K562 (cell line): Measurements from ENCODE around the gene LAMA5. TPM values are rescaled to one million over a fixed set of nuclear protein-coding genes. Genes with fewer than 3 reads are reported as not detected.
A peak's percentile ranks its signal among the peaks of the same experiment; 100 is the strongest.

ENCODE experiments used
- ARID2 ChIP-seq: fragments of 450-650 bp; IDR thresholded peaks from 2 replicates; pipeline ENCODE4 v1.6.1; 2017; ENCODE audit warnings: antibody characterized with exemption, mild to moderate bottlenecking
- CBFB ChIP-seq: sonication (generic); formaldehyde crosslinking; IDR thresholded peaks from 2 replicates; pipeline ENCODE4 v1.4.0; 2020; ENCODE audit warnings: mild to moderate bottlenecking, missing genetic modification reagents
- CXXC5 ChIP-seq: fragments of 250-450 bp; sonication (Bioruptor Pico); IDR thresholded peaks from 2 replicates; pipeline ENCODE4 v1.8.0; 2022; ENCODE audit warnings: inconsistent platforms, mild to moderate bottlenecking, moderate library complexity
- KLF10 ChIP-seq: fragments of 250-450 bp; sonication (Bioruptor Pico); IDR thresholded peaks from 2 replicates; pipeline ENCODE4 v1.6.1; 2021; ENCODE audit warnings: matching md5 sums
- POLR2AphosphoS2 ChIP-seq: IDR thresholded peaks from 2 replicates; pipeline ENCODE4 v1.6.1; 2012; ENCODE audit warnings: low read length, improper control_type of control experiment
- PRPF4 ChIP-seq: fragments of 200-400 bp; formaldehyde crosslinking; IDR thresholded peaks from one replicate; pipeline ENCODE4 v1.6.1; 2017; ENCODE audit warnings: low read length, low read depth, mild to moderate bottlenecking; ENCODE audit not compliant: insufficient read depth, poor library complexity, severe bottlenecking
- SMAD2 ChIP-seq: fragments of 150-350 bp; IDR thresholded peaks from 2 replicates; pipeline ENCODE4 v1.6.1; 2014; ENCODE audit warnings: low read depth, mild to moderate bottlenecking, low read length
- TRIM25 ChIP-seq: fragments of 450-650 bp; IDR thresholded peaks from 2 replicates; pipeline ENCODE4 v1.7.0; 2016; ENCODE audit warnings: borderline replicate concordance
- ZBTB11 ChIP-seq, 3 experiments: fragments of 200-800 bp in 1 of 3; fragments of 250-450 bp in 1 of 3; fragments of 450-650 bp in 1 of 3; sonication (Bioruptor Pico) in 1 of 3; sonication (Bioruptor generic) in 1 of 3; formaldehyde crosslinking in 1 of 3; IDR thresholded peaks; 2 replicates each; pipeline versions ENCODE4 v1.6.1 to v1.8.0; 2016 to 2022; ENCODE audit warnings: mild to moderate bottlenecking in 2 of 3, missing genetic modification characterization in 2 of 3, missing compliant biosample characterization in 1 of 3, moderate library complexity in 1 of 3
- ZNF444 ChIP-seq: fragments of 250-450 bp; sonication (Bioruptor Pico); IDR thresholded peaks from 2 replicates; pipeline ENCODE4 v1.4.0; 2020; ENCODE audit warnings: mild to moderate bottlenecking, moderate library complexity
- ZNF511 ChIP-seq: sonication (generic); formaldehyde crosslinking; IDR thresholded peaks from 2 replicates; pipeline ENCODE4 v1.8.0; 2022; ENCODE audit warnings: mild to moderate bottlenecking, missing genetic modification reagents
- ZNF518B ChIP-seq: fragments of 250-450 bp; sonication (Bioruptor Pico); IDR thresholded peaks from 2 replicates; pipeline ENCODE4 v1.5.0; 2021; ENCODE audit warnings: mild to moderate bottlenecking, moderate library complexity
- ZNF699 ChIP-seq: fragments of 250-450 bp; sonication (Bioruptor Pico); IDR thresholded peaks from 2 replicates; pipeline ENCODE4 v1.8.0; 2021; ENCODE audit warnings: mild to moderate bottlenecking, moderate library complexity; ENCODE audit not compliant: insufficient replicate concordance
- polyA plus RNA-seq, 8 experiments: library from polyadenylated mRNA; depleted of rRNA in 4 of 8; stranded (reverse) in 5 of 8; unstranded in 3 of 8; fragments of >200 nt; fragmentation: Nextera tagmentation in 2 of 8; fragmentation: Illumina TruSeq in 1 of 8; extraction: Ambion mirVana in 2 of 8; extraction: Trizol in 1 of 8; gene quantifications; 2 replicates each; pipeline versions ENCODE4 v1.2.1 to v1.2.3, GENCODE V29; 2011 to 2014; ENCODE audit warnings: inconsistent platforms in 1 of 8, missing spikeins in 1 of 8
- total RNA-seq, 7 experiments: library from RNA; depleted of rRNA in 6 of 7; stranded (reverse); fragments of >200 nt in 6 of 7; fragmentation: Illumina TruSeq in 2 of 7; extraction: Trizol in 2 of 7; gene quantifications; 2 replicates each; pipeline versions ENCODE4 v1.2.1 to v1.2.3, GENCODE V29; 2011 to 2021; ENCODE audit warnings: low replicate concordance in 1 of 7
- TF ChIP-seq, protein P1 (sequence below): fragments of 250-450 bp; sonication (Bioruptor Pico); IDR thresholded peaks from 2 replicates; pipeline ENCODE4 v1.5.0; 2022; ENCODE audit warnings: mild to moderate bottlenecking

Gene LAMA5
- total and polyA plus RNA-seq, 9 of the 15 experiments (the other 6 are each of a cell fraction or from before 2014, with no cell fraction given): 0.31 to 101 (median 7.8) TPM

DNA sequence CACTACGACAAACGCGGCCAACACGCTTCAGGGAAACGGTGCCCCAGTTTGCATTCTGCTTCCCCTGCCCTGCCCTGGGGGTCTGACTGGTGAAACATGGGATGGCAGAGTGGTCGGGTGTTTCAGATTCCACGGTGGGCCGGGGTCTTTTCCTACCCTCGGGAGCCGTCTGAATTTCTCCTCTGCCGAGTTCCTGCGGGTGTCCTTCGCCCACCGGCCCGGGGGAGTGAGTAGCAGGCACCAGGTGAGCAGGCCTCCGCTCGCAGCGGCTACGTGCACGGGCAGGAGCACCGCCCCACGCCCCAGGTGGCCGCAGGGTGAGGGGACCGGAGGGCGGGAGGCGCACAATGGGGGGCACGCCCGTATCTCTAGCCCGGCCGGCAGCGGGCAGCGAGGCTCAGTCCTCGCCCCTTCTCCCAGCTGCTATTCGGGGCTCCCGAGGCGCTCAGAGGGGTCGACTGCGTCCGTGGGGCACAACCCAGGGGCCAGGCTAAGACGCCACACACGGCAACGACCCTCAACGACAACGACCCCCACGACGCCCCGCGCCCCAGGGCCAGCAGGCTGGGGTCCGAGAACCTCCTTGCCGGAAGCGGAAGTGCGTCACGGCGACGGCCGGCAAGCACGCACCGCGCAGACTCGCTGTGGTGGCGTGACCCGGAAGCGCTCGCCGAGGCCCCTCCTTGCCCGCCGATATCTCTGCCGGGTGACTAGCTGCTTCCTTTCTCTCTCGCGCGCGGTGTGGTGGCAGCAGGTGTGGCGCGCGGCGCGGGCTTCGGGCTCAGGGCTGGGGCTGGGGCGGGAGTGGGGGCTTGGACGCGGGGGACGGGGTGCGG is 19.5 kb upstream of the LAMA5 start, which contains the start of gene RPS21 (continued):
- no peak for TF ChIP-seq POLR2AphosphoS2
- TF ChIP-seq ZBTB11 (CRISPR knock-in tag; IDR thresholded peaks at IDR 0.05): peak in 1 of 3 experiments; percentile 85; a peak in 2 of 6 replicates
- TF ChIP-seq CXXC5 (CRISPR knock-in tag): peak; percentile 88
- no peak for TF ChIP-seq TRIM25
- no peak for TF ChIP-seq KLF10 (CRISPR knock-in tag)
- TF ChIP-seq ZNF699: no peak
- TF ChIP-seq, protein P1, sequence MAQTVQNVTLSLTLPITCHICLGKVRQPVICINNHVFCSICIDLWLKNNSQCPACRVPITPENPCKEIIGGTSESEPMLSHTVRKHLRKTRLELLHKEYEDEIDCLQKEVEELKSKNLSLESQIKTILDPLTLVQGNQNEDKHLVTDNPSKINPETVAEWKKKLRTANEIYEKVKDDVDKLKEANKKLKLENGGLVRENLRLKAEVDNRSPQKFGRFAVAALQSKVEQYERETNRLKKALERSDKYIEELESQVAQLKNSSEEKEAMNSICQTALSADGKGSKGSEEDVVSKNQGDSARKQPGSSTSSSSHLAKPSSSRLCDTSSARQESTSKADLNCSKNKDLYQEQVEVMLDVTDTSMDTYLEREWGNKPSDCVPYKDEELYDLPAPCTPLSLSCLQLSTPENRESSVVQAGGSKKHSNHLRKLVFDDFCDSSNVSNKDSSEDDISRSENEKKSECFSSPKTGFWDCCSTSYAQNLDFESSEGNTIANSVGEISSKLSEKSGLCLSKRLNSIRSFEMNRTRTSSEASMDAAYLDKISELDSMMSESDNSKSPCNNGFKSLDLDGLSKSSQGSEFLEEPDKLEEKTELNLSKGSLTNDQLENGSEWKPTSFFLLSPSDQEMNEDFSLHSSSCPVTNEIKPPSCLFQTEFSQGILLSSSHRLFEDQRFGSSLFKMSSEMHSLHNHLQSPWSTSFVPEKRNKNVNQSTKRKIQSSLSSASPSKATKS: no peak
- no peak for TF ChIP-seq ARID2
- peak; percentile 50; the same call in 1 of the 2 replicates for TF ChIP-seq CBFB (CRISPR knock-in tag)
- no peak for TF ChIP-seq ZNF444
- TF ChIP-seq ZNF511: peak; percentile 80; the same call in 1 of the 2 replicates
- TF ChIP-seq PRPF4: no peak
- no peak for TF ChIP-seq ZNF518B (CRISPR knock-in tag)
- no peak for TF ChIP-seq SMAD2
